Activated CD8-positive, alpha-beta memory T cell treated with anti-CD3 and anti-CD28 coated beads, Interleukin-2, amount 50 U/mL, for 48 hours (primary cell): ENCODE data around the gene ENTPD8.
A peak's percentile ranks its signal among the peaks of the same experiment; 100 is the strongest.

Source experiments
- DNase-seq: peaks from one replicate; pipeline ENCODE4 v3.0.0-alpha.2; 2020

ENTPD8 gene

GRCh38 chr9:137408651-137409405, 32.3 kb downstream of the ENTPD8 start:
- no peak for DNase-seq

DNA sequence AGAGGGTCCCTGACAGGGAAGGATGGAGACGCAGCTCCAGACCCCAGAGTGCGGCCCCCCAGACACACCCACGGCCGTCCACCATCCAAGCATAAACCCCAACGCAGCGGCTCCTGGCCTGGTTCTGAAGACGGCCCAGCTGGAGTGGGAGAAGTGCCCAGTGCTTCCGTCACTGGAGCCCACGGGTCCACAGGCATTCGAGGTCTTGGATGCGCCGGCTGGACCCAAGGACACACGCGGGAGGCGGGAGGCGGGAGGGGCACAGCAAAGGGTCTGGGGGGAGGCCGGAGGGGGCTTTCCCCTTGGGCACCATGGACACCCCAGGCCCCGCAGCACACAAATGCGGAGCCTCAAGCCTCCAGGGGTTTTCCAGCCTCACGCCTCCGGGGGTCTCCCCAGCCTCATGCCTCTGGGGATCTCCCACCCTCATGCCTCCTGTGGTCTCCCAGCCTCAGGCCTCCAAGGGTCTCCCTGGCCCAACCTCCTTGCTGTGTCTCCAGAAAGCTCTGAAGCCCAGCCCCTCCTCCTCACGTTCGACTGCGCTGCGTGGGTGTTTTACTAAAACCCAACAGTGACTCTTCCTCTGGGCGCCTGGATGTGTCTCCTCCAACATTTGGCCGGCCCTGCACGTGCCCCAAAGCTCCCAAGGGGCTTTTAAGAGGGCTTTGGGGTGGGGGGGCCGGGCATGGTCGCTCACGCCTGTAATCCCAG, 33.4 kb downstream of the ENTPD8 start:
- no peak for DNase-seq

DNA sequence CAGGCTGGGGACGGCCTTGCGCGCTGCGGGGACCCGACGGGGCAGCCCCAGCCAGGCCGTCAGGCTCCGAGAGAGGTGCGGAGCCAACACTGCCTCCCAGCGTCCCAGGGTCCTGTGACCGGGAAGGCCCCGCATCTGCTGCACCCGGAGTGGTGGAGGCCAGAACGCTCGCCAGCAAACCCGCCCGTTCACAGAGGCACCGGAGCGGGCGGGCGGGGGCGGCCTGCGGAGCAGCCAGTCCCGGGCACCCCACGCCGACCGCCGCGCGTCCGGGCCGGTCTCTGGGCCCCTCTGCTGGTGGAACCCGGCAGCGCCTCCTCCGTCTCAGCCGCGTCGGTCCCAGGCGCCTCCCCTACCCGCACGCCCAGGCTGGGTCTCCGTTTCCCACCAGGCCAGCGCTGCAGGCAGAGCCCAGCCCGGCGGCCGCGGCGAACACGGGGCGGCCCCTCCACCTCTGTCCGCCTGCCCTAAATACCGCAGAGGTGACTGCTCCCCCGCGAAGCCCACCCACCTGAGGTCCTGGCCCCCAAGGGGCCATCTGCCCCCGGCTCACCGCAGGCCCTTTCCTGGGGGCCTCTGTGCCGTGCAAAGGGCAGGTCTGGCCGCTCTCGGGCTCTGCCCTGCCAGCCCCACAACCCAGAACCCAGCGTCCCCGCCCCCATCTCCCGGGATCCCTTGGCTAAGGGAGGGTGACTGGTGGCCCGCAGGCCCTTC, 34.1 kb downstream of the ENTPD8 start:
- DNase-seq = peak; percentile 84

GRCh38 chr9:137406085-137406760, 34.9 kb downstream of the ENTPD8 start:
- DNase-seq = no peak

- no peak for DNase-seq
These were observed 35.5 kb downstream of the ENTPD8 start for GRCh38 chr9:137405677-137406081.

GRCh38 chr9:137404961-137405567, 36.1 kb downstream of the ENTPD8 start:
- no peak for DNase-seq

DNA sequence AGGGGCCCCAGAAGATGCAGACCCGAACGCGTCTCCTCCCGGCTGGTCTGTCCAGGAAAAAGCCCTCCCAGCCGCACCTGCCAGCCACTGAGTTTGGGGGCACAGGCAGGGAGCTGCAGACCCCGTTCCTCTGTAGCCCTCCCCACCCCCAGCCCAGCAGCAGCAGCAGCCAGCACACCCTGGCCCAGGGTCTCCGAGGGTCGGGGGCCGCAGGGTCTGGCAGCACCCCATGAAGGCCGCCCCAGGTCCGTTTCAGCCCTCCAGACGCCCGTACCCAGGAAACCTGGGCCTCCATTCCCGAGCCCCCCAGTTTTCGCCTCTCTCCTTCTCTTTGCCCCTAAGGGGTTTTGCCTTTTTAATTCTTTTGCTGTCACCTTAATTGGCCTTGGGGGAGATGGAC, 37.9 kb downstream of the ENTPD8 start:
- no peak for DNase-seq

DNA sequence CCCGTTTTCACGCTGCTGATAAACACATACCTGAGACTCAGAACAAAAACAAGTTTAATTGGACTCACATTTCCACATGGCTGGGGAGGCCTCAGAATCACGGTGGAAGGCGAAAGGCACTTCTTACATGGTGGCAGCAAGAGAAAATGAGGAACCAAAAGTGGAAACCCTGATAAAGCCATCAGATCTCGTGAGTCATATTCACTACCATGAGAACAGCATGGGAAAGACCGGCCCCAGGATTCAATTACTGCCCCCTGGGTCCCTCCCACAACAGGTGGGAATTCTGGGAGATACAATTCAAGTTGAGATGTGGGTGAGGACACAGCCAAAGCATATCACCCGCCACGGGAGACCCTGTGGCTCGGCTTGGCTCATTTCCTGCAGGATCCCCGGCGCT, 38.4 kb downstream of the ENTPD8 start:
- no peak for DNase-seq

GRCh38 chr9:137398561-137399468, 42.3 kb downstream of the ENTPD8 start:
- DNase-seq = no peak

DNA sequence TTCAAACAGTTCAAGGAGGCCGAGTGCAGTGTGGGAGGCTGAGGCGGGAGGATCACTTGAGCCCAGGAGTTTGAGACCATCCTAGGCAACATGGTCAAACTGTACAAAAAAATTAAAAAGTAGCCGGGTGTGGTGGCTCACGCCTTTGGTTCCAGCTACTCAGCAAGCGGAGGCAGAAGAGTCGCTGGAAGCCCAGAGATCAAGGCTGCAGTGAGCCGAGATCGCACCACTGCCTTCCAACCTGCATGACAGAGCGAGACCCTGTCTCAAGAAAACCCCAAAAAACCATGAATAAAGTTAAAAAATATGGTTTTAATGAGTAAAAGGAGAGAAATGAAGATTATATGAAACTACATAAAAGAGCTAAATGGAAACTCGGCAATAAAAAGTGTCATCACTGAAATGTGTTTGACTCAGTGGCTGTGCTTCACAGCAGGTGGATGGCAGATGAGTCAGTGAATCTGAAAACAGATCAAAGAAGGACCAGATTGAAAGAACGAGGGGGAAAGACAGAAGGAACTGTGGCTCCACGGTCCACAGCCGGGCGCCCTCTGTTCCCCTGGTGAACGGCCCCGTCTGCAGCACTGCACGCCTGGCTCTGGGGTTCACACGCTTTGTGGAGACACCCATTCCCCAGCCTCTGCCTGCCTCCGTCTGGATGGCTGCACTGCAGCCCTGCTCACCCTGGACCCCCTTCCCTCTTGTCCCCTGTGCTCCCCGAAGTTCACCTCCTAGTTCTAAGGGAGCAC, 43.3 kb downstream of the ENTPD8 start:
- peak; percentile 69 for DNase-seq

- no peak for DNase-seq
These were observed 44.4 kb downstream of the ENTPD8 start for GRCh38 chr9:137396634-137397367.

DNA sequence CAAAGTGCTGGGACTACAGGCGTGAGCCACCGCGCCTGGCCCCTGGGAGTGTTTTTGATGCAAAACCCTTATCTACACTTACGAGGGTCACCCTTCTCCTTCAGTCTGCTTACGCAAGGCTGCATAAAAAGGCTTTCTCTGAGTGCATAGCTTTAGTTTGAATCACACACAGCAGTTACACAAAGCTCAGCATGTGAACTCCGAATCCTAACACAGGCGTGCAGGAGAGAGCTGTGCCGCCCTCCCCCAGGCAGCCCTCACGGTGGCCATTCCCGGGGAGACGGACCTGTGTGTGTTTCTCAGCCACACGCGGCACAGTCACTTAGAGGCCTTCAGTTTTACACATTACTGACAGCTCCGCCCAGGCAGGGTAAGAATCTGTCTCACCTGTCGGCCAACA, 44.9 kb downstream of the ENTPD8 start:
- no peak for DNase-seq

DNA sequence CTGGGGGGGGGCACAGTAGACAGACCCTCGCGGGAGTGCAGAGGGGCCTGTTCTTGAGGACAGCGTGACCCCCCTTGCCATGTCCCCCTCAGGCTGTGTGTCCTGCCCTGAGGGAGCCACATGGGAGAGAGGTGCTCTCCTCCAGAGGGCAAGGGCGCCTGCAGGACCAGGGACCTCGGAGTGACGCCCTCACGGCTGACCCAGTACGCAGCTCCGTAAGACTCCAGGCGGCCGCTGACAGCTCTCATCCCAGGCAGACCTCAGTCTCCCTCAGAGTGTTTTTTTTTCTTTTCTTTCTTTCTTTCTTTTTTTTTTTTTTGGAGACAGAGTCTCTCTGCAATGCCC, 45.5 kb downstream of the ENTPD8 start:
- no peak for DNase-seq

- no peak for DNase-seq
These were observed 46.1 kb downstream of the ENTPD8 start for GRCh38 chr9:137394866-137395665.

GRCh38 chr9:137393176-137394150, 47.7 kb downstream of the ENTPD8 start:
- no peak for DNase-seq

- DNase-seq = no peak
These were observed 48.7 kb downstream of the ENTPD8 start for GRCh38 chr9:137392232-137393007.

- DNase-seq = no peak
These were observed 49.8 kb downstream of the ENTPD8 start for GRCh38 chr9:137391411-137391754.
